NCI-H226 (cell line): ENCODE results near the gene ST6GALNAC3.
"Not testable (repeated sequence)": the region's sequence is repeated elsewhere in the genome, so short reads cannot be mapped to it uniquely, and the experiment has no call there.

Experiments
- DNase-seq: peaks from one replicate; pipeline ENCODE4 v3.0.0-alpha.2; 2015

The ST6GALNAC3 gene

DNA sequence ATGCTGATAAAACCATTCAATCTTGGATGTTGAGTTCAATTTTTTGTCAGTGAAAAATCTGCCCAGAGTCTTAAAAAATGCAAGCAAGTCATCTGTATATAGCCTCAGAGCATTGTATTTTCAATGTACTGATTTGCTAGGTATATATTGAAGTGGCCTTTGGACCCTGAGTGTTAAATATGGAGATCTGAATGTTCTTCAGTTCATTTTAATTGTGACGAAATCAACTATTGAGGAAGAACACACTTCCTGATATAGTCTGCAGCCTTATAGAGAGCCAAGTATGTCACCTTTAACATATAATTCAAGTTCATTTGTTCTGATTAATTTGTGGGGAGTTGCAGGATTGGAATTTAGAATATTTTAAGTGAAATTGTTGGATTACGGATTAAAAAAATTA is 128.1 kb downstream of the ST6GALNAC3 start:
- DNase-seq = no peak

DNA sequence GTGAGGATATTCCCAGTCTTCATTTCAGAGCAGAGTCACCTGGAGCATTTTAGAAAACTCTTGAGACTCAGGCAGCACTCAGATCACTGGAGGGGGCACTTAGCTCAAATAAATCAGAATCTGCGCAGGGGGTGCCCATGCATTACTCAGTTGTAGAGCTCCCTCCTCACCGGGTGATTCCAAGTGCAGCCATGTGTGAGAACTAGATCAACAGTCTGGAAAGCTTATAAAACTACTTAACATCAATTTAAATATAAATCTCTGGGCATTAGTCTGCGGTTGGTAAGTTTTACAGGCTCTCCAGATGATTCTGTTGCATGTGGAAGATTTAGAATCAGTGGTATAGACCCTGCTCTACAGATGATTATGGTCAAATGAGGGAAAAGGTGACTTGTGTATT is 128.6 kb downstream of the ST6GALNAC3 start:
- DNase-seq = no peak

- DNase-seq = no peak
These were observed 134.7 kb downstream of the ST6GALNAC3 start for GRCh38 chr1:76209238-76209637.

DNA sequence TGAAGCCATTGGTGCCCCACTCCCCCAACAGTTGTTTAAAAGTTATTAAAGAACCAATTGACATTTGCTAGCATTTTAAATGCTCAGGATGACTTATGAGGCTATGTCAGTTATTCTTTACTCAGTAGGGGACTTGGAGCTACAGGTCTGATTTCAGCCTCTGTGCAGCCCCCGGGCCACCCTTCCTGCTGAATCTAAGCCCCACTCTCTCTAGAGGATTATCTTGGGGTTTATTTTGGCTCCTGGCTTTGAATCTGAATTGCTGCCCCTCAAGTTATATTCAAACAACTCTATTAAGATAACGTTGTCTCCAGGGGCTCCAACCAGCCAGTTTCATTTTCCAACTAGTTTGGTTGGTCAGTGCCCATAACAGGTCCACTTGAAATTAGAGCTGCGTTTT is 135.1 kb downstream of the ST6GALNAC3 start:
- DNase-seq = no peak

DNA sequence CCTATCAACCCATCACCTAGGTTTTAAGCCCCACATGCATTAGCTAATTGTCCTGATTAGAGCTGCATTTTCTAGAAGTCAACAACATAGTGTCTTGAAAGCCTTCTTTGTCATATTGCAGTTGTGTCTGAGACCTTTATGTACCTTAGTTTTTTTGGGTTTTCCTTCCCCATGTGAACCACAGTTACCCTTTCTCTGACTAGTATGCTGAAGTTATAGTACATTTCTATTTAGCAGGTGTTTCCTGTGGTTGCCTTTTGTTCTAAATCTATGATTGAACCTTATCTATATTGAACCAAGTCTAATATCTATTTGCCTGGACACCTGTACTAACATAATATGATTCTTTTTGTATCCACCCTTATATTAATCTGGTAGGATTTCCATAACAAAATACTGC is 135.6 kb downstream of the ST6GALNAC3 start:
- DNase-seq = no peak

- no peak for DNase-seq
These were observed 144.3 kb downstream of the ST6GALNAC3 start for GRCh38 chr1:76218888-76219287.

- no peak for DNase-seq
These were observed 144.8 kb downstream of the ST6GALNAC3 start for GRCh38 chr1:76219366-76219818.

DNA sequence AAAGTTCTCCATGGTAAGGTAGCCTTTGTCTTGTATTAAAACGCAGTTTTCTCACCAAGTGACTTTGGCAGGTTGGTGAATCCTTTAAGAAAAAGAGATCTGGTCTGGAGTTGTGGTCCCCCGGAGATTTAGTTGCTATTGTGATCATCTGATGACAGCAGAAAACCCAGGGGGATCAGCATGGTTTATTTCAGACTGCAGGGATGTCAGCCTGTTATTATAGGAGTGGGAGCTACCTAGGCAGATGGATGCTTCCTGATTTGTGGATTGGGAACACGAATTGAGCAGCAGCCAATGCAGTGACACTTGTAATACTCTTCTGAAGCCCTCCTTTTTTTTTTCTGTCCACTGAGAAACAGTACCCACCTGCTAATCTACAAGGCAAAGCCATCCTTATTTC is 150.2 kb downstream of the ST6GALNAC3 start:
- no peak for DNase-seq

DNA sequence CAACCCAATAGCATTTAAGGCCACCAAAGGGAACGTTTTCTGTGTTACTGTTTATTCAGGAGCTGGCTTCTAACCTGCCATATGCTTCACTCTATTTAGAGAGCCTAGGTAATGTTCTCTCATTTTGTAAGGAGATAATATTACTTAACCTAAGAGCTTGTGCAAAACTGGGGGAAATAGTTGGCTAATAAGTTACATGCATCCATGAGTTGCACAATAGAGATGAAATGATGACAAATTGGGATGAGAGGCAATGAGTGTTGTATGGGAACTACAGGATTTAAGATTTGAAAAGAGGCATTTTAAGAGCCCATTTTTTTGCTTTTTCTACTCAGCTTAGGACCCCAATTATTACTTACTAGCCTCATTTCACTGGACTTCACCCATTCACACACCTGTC is 151.0 kb downstream of the ST6GALNAC3 start:
- DNase-seq = no peak

DNA sequence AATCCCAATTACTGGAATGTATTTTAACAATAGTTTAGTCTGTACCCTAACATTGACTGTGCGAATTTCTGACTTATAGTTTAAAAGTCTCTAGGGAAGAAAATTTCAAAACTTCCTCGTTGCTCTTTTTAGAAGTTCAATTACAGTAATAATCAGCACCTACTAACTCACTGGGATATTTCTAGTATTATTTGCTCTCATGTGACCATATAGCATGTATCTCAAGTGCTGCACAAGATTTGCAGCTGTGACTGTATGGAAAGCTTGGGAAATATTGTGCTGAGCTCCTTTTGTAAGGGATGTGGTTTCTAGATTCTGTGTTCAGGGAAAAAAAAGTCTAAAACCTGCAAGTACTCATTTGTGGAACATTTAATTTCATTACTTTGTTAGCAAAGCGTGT is 153.1 kb downstream of the ST6GALNAC3 start:
- DNase-seq = no peak

DNA sequence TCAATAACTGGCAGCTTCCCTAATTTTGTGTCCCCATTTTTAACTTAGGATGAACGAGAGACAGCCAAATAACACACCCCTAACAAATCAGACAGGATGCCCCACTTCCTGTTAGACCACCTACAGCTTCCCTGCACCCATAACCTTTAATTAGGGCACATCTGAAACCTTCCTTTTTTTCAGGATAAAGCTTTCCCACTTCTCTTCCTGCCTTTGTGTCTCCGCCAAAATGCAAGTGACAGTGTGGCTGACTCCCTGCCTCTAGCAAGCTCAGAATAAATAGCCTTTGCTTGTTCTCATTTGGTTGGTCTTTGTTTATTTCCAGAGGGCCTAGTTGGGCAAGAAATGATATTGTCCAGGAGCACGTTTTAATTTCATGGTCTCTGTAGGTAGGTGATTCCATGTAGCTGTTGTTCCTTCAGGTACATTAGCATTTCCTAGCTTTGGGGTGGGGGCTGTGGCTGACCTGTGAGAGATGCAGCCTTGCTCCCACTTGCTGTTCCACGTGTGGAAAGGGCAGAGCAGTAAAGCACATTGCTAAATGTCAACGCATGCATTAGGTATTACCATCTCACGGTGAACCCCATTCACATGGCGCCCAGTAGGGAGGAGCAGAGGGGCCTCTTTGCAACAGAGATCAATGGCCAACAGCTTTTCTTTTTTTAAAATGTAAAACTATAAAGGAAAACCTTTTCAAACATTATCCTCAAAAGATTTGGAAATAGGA is 154.9 kb downstream of the ST6GALNAC3 start:
- no peak for DNase-seq

GRCh38 chr1:76230842-76231281 is 156.3 kb downstream of the ST6GALNAC3 start:
- DNase-seq = no peak

DNA sequence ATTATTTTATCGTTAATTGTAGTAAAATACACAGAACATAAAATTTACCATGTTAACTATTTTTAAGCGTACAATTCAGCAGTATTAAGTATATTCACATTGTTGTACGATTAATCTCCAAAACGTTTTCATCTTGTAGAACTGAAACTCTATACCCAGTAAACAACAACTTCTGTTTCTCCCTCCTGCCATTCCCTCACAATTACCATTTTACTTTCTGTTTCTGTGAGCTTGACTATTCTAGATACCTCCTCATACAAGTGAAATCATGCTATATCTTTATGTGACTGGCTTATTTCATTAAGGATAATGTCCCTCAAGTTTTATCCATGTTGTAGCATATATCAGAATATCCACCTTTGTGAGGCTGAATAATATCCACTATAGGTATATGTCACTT is 156.8 kb downstream of the ST6GALNAC3 start:
- DNase-seq = no peak

GRCh38 chr1:76232666-76233065 is 158.1 kb downstream of the ST6GALNAC3 start:
- no peak for DNase-seq

DNA sequence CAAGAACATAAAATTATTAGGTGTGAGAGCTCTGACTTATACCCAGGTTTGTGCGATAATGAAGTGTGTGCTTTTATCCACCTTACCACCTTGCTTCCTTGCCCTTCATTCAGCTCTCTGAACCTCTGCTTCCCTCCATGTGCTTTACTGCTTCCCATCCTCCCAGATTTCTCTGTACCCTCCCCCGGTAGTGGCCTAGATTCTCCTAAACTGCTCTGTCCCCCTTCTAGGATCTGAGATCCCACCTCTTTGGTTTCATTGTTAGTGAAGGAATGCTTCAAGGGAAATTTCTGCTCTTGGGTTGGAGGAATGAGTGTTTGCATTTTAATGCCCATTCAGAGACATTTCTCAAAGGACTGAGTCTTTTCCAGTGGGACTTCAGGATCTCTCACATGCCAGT is 159.5 kb downstream of the ST6GALNAC3 start:
- no peak for DNase-seq

GRCh38 chr1:76237211-76237610 is 162.7 kb downstream of the ST6GALNAC3 start:
- DNase-seq = no peak

GRCh38 chr1:76238094-76238628 is 163.6 kb downstream of the ST6GALNAC3 start:
- DNase-seq = peak; percentile 63

GRCh38 chr1:76239470-76239918 is 164.9 kb downstream of the ST6GALNAC3 start:
- peak; percentile 53 for DNase-seq

- peak; percentile 32 for DNase-seq
These were observed 165.8 kb downstream of the ST6GALNAC3 start for GRCh38 chr1:76240316-76240715.

DNA sequence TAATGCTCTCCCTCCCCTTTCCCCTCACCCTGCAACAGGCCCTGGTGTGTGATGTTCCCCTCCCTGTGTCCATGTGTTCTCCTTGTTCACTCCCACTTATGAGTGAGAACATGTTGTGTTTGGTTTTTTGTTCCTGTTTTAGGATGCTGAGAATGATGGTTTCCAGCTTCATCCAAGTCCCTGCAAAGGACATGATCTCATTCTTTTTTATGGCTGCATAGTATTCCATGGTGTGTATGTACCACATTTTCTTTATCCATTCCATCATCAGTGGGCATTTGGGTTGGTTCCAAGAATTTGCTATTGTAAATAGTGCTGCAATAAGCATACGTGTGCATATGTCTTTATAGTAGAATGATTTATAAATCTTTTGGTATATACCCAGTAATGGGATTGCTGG is 168.0 kb downstream of the ST6GALNAC3 start:
- DNase-seq = not testable (repeated sequence)

DNA sequence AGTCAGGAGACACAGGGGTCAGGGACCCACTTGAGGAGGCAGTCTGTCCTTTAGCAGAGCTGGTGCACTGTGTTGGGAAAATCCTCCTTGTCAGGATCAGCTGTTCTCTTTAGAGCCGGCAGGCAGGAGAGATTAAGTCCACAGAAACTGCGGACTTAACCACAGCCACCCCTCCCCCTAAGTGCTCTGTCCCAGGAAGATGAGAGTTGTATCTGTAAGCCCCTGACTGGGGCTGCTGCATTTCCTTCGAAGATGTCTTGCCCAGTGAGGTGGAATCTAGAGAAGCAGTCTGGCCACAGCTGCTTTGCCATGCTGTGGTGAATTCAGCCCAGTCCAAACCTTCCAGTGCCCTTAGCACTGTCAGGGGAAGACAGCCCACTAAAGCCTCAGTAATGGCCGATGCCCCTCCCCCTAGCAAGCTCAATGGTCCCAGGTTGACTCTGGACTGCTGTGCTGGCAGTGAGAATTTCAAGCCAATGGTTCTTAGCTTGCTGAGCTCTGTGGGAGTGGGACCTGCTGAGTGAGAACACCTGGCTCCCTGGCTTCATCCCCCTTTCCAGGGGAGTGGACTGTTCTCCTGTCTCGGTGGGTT is 172.8 kb downstream of the ST6GALNAC3 start:
- no peak for DNase-seq

DNA sequence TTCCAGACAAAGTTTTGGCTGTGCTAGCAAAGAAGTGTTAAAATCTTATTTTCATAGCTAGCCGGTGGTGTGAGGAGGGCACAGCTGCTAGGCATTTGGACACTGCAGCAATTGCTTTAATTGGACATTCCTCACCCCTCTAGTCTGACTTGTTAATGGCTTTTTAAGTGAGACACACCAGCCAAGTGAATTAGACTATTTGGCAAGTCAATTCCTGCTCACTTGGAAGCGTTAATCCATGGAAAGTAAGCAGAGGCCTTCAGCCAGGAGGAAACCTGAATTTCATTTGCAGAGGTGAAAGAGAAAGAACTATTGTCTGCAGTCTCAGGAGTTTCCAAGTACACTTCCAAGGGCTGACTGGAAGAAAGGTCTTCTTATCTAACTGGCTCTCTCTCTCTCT is 175.7 kb downstream of the ST6GALNAC3 start:
- DNase-seq = no peak

DNA sequence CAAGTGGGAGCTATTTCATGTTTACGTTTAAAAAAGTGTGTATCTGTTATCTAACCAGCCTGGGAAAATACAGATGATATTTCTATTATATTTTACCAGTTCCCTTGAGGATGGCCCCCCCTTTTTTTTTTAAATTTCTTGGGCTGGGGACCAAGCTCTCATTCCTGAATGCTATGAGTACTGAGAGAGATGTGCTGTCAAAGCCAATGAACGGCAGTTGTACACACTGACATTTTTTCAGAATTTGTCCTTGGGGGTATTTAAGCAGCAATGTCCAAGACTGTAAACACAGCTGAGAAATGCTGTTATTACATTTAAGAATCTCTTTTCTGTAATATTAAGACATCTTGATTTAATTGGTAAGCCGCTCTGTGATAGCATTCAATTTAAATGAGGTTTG is 177.9 kb downstream of the ST6GALNAC3 start:
- DNase-seq = no peak
